PC-9 (cell line): ENCODE data around the gene UXT. TPM values are rescaled to one million over a fixed set of nuclear protein-coding genes. Genes with fewer than 3 reads are reported as not detected.

ENCODE experiments used
- BruUV-seq: library from RNA; stranded (reverse); fragments of 400-500 nt; replicated peaks from 2 replicates; lab custom pipeline; 2021; lab: Mats Ljungman, UMichigan
- CTCF ChIA-PET: fragments of 300-600 bp; sonication (Branson Sonifier 250); formaldehyde crosslinking; loops from one replicate; lab custom pipeline; 2022; ENCODE audit warnings: antibody characterized with exemption; lab: Charles Lee
- POLR2A ChIA-PET: fragments of 300-600 bp; sonication (Branson Sonifier 250); formaldehyde crosslinking; loops from one replicate; lab custom pipeline; 2022; ENCODE audit warnings: antibody characterized with exemption; ENCODE audit not compliant: unreplicated experiment; lab: Charles Lee
- DNase-seq, 2 experiments: peaks; one replicate each; pipeline versions ENCODE4 v3.0.0 to v3.0.0-alpha.2; 2015 to 2022; ENCODE audit warnings: mixed read lengths in 1 of 2
- H2AFZ ChIP-seq: fragments of 200-600 bp; sonication (generic); 2 replicates; pipeline ENCODE4 v1.8.1; 2017; ENCODE audit warnings: antibody characterized with exemption
- H3F3A ChIP-seq: fragments of 200-600 bp; sonication (generic); 2 replicates; pipeline ENCODE4 v1.8.1; 2017; ENCODE audit warnings: antibody characterized with exemption, mild to moderate bottlenecking, low read depth; ENCODE audit not compliant: insufficient read depth
- H3K27ac ChIP-seq: fragments of 200-600 bp; sonication (generic); 2 replicates; pipeline ENCODE4 v1.6.1; 2016; ENCODE audit warnings: mixed run types
- H3K27me3 ChIP-seq: fragments of 200-600 bp; sonication (generic); 2 replicates; pipeline ENCODE4 v1.6.1; 2016; ENCODE audit warnings: low read depth, mixed run types; ENCODE audit not compliant: insufficient read depth
- H3K36me3 ChIP-seq: fragments of 200-600 bp; sonication (generic); 2 replicates; pipeline ENCODE4 v1.6.1; 2016; ENCODE audit warnings: low read depth, mixed run types
- H3K4me1 ChIP-seq: fragments of 200-600 bp; sonication (generic); replicated peaks from 2 replicates; pipeline ENCODE4 v1.6.1; 2016; ENCODE audit warnings: mixed run types; ENCODE audit not compliant: insufficient read depth
- H3K4me2 ChIP-seq: fragments of 200-600 bp; sonication (generic); 2 replicates; pipeline ENCODE4 v1.6.1; 2017; ENCODE audit warnings: mixed run types
- H3K4me3 ChIP-seq: fragments of 200-600 bp; sonication (generic); 2 replicates; pipeline ENCODE4 v1.6.1; 2016; ENCODE audit warnings: mixed run types
- H3K79me2 ChIP-seq: fragments of 200-600 bp; sonication (generic); 2 replicates; pipeline ENCODE4 v1.6.1; 2017; ENCODE audit warnings: low read depth, mixed run types
- H3K9me2 ChIP-seq: fragments of 200-600 bp; sonication (generic); 2 replicates; pipeline ENCODE4 v1.8.1; 2017; ENCODE audit warnings: mild to moderate bottlenecking; ENCODE audit not compliant: insufficient read depth
- H3K9me3 ChIP-seq: fragments of 200-600 bp; sonication (generic); 2 replicates; pipeline ENCODE4 v1.8.1; 2016; ENCODE audit warnings: low read depth; ENCODE audit not compliant: insufficient read depth
- H4K20me1 ChIP-seq: fragments of 200-600 bp; sonication (generic); 2 replicates; pipeline ENCODE4 v1.8.1; 2017; ENCODE audit not compliant: insufficient read depth
- EZH2 ChIP-seq: fragments of 200-600 bp; sonication (generic); IDR thresholded peaks from 2 replicates; pipeline ENCODE4 v1.8.0; 2017; ENCODE audit warnings: antibody characterized with exemption, low read depth
- intact Hi-C: fragments of 100-400 bp; cut with micrococcal nuclease; formaldehyde crosslinking; loops from one replicate; pipeline ENCODE4 v1.10.0; 2022; ENCODE audit not compliant: unreplicated experiment
- total RNA-seq: library from RNA; stranded (reverse); gene quantifications from 2 replicates; pipeline ENCODE4 v1.2.3, GENCODE V29; 2021
- TF ChIP-seq, protein P1 (sequence below): fragments of 200-600 bp; sonication (generic); conservative IDR thresholded peaks from 2 replicates; pipeline ENCODE4 v1.6.1; 2017; ENCODE audit warnings: mixed run types, antibody characterized with exemption, mild to moderate bottlenecking, moderate library complexity

Gene UXT
- total RNA-seq, 1 experiment from 2014 or later: 53.8 TPM

GRCh38 chrX:47648376-47648775, 10.6 kb downstream of the UXT start:
- no TSS peak for BruUV-seq
- Histone ChIP-seq H3K27ac (no peak overlapping the region), H3F3A (no peaks in the 10 kb centered on the region), H4K20me1 (no peaks in the 10 kb centered on the region), H3K9me3 (no peaks in the 10 kb centered on the region), H3K4me1 (no peaks in the 10 kb centered on the region), H3K79me2 (0 out of 2 replicates have a peak, but pooled peaks cover 6% of the 10 kb centered on the region), H3K4me2 (no peak overlapping the region), H3K36me3 (no peaks in the 10 kb centered on the region), H2AFZ (no peak overlapping the region), H3K9me2 (no peaks in the 10 kb centered on the region), H3K27me3 (no peaks in the 10 kb centered on the region), H3K4me3 (no peak overlapping the region)
- CTCF ChIA-PET: no interaction called here
- TF ChIP-seq EZH2: no peak
- TF ChIP-seq, protein P1, sequence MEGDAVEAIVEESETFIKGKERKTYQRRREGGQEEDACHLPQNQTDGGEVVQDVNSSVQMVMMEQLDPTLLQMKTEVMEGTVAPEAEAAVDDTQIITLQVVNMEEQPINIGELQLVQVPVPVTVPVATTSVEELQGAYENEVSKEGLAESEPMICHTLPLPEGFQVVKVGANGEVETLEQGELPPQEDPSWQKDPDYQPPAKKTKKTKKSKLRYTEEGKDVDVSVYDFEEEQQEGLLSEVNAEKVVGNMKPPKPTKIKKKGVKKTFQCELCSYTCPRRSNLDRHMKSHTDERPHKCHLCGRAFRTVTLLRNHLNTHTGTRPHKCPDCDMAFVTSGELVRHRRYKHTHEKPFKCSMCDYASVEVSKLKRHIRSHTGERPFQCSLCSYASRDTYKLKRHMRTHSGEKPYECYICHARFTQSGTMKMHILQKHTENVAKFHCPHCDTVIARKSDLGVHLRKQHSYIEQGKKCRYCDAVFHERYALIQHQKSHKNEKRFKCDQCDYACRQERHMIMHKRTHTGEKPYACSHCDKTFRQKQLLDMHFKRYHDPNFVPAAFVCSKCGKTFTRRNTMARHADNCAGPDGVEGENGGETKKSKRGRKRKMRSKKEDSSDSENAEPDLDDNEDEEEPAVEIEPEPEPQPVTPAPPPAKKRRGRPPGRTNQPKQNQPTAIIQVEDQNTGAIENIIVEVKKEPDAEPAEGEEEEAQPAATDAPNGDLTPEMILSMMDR: no peak
- intact Hi-C loops: no loop called here
- DNase-seq: no peak
- POLR2A ChIA-PET: no interaction called here

DNA sequence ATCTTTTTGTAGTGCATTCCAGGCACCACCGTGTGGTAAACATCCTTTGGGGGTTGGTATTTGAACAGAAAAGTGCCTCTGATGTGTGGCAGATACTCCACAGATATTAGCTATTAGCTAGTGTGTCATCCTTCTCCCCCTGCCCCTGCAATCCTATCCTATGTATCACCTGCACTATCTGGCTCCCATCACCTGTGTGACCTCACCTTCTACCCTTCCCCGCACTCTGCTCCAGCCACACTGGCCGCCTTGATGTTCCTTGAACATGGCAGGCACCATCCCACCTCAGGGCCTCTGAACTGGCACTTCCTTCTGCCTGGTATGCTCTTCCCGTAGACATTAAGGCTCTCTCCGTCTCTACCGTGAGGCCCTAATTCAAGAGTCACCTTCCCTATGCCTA, 12.3 kb downstream of the UXT start:
- H3K9me3 ChIP-seq: no peaks in the 10 kb centered on the region
- H3F3A ChIP-seq: no peaks in the 10 kb centered on the region
- TF ChIP-seq EZH2: no peak
- TF ChIP-seq, protein P1: no peak
- H2AFZ ChIP-seq: no peak overlapping the region
- H3K4me3 ChIP-seq: no peak overlapping the region
- no peaks in the 10 kb centered on the region for H3K4me1 ChIP-seq
- BruUV-seq: no TSS peak
- H3K4me2 ChIP-seq: no peak overlapping the region
- 0 out of 2 replicates have a peak, but pooled peaks cover 6% of the 10 kb centered on the region for H3K79me2 ChIP-seq
- H3K27me3 ChIP-seq: no peaks in the 10 kb centered on the region
- no peaks in the 10 kb centered on the region for H4K20me1 ChIP-seq
- H3K27ac ChIP-seq: no peak overlapping the region
- DNase-seq: no peak
- H3K9me2 ChIP-seq: no peaks in the 10 kb centered on the region
- intact Hi-C loops: no loop called here
- H3K36me3 ChIP-seq: no peaks in the 10 kb centered on the region
- POLR2A ChIA-PET: no interaction called here
- CTCF ChIA-PET: no interaction called here

- H4K20me1 ChIP-seq: no peaks in the 10 kb centered on the region
- no peaks in the 10 kb centered on the region for H3K27me3 ChIP-seq
- POLR2A ChIA-PET: no interaction called here
- no peak overlapping the region for H3K27ac ChIP-seq
- H3K4me2 ChIP-seq: no peak overlapping the region
- no peak for DNase-seq
- TF ChIP-seq, protein P1: no peak
- no peak for TF ChIP-seq EZH2
- no peaks in the 10 kb centered on the region for H3K36me3 ChIP-seq
- BruUV-seq: no TSS peak
- H3K79me2 ChIP-seq: 0 out of 2 replicates have a peak, but pooled peaks cover 6% of the 10 kb centered on the region
- CTCF ChIA-PET: no interaction called here
- H2AFZ ChIP-seq: no peak overlapping the region
- H3K9me2 ChIP-seq: no peaks in the 10 kb centered on the region
- intact Hi-C loops: no loop called here
- H3K4me3 ChIP-seq: no peak overlapping the region
- no peaks in the 10 kb centered on the region for H3K4me1 ChIP-seq
- H3K9me3 ChIP-seq: no peaks in the 10 kb centered on the region
- no peaks in the 10 kb centered on the region for H3F3A ChIP-seq
Measured at GRCh38 chrX:47645530-47645929, 13.4 kb downstream of the UXT start.
